Measurements from ENCODE around the gene OOSP1.

The OOSP1 gene

GRCh38 chr11:59931688-59932087 lies 6.5 kb upstream of the OOSP1 start:
- Histone ChIP-seq H3K27ac (ENCODE audit: low read length) (no peak overlapping the region), H3K9me3 (ENCODE audit: insufficient read depth, low read length, severe bottlenecking) (peaks cover 22% of the 10 kb centered on the region), H3K79me2 (ENCODE audit: insufficient read depth, low read length) (no peaks in the 10 kb centered on the region), H3K4me1 (ENCODE audit: insufficient read depth, low read length) (no peaks in the 10 kb centered on the region), H3K4me3 (ENCODE audit: low read depth in 1 of 2, low read length in 2 of 2) (no peak overlapping the region), H3K9ac (ENCODE audit: low read depth, low read length) (no peak overlapping the region), H3K27me3 (ENCODE audit: insufficient read depth, low read length, poor library complexity) (no peaks in the 10 kb centered on the region), H3K4me2 (ENCODE audit: insufficient read depth, low read length) (no peak overlapping the region), H3K36me3 (ENCODE audit: insufficient read depth, low read length) (no peaks in the 10 kb centered on the region), H2AFZ (ENCODE audit: low read depth, low read length) (no peak overlapping the region), H4K20me1 (ENCODE audit: insufficient read depth, low read length) (no peaks in the 10 kb centered on the region)
- DNase-seq (no peak), ATAC-seq (ENCODE audit: insufficient read depth, low read depth) (no peak)
- TF ChIP-seq CTCF (IDR thresholded peaks at IDR 0.05; ENCODE audit: borderline replicate concordance, extremely low read depth, low read length, poor library complexity, severe bottlenecking), result no peak
- TF ChIP-seq EZH2 (IDR thresholded peaks at IDR 0.05; ENCODE audit: borderline replicate concordance, low read depth, low read length, severe bottlenecking), result no peak

GRCh38 chr11:59938718-59939117 lies 486 bp downstream of the OOSP1 start:
- H3K36me3 ChIP-seq (ENCODE audit: insufficient read depth, low read length), result no peaks in the 10 kb centered on the region
- H3K4me3 ChIP-seq (ENCODE audit: low read depth in 1 of 2, low read length in 2 of 2), result no peak overlapping the region
- no peaks in the 10 kb centered on the region for H4K20me1 ChIP-seq (ENCODE audit: insufficient read depth, low read length)
- H3K4me2 ChIP-seq (ENCODE audit: insufficient read depth, low read length), result no peak overlapping the region
- DNase-seq, result no peak
- no peak for ATAC-seq (ENCODE audit: insufficient read depth, low read depth)
- no peak for TF ChIP-seq CTCF (IDR thresholded peaks at IDR 0.05; ENCODE audit: borderline replicate concordance, extremely low read depth, low read length, poor library complexity, severe bottlenecking)
- no peak for TF ChIP-seq EZH2 (IDR thresholded peaks at IDR 0.05; ENCODE audit: borderline replicate concordance, low read depth, low read length, severe bottlenecking)
- no peaks in the 10 kb centered on the region for H3K27me3 ChIP-seq (ENCODE audit: insufficient read depth, low read length, poor library complexity)
- H3K79me2 ChIP-seq (ENCODE audit: insufficient read depth, low read length), result no peaks in the 10 kb centered on the region
- H3K9me3 ChIP-seq (ENCODE audit: insufficient read depth, low read length, severe bottlenecking), result no peaks in the 10 kb centered on the region
- no peak overlapping the region for H2AFZ ChIP-seq (ENCODE audit: low read depth, low read length)
- no peak overlapping the region for H3K9ac ChIP-seq (ENCODE audit: low read depth, low read length)
- no peaks in the 10 kb centered on the region for H3K4me1 ChIP-seq (ENCODE audit: insufficient read depth, low read length)
- no peak overlapping the region for H3K27ac ChIP-seq (ENCODE audit: low read length)

GRCh38 chr11:59939482-59939881 lies 1.2 kb downstream of the OOSP1 start:
- no peaks in the 10 kb centered on the region for H3K27me3 ChIP-seq (ENCODE audit: insufficient read depth, low read length, poor library complexity)
- H4K20me1 ChIP-seq (ENCODE audit: insufficient read depth, low read length), result no peaks in the 10 kb centered on the region
- DNase-seq, result no peak
- no peaks in the 10 kb centered on the region for H3K79me2 ChIP-seq (ENCODE audit: insufficient read depth, low read length)
- no peak overlapping the region for H3K9ac ChIP-seq (ENCODE audit: low read depth, low read length)
- no peak overlapping the region for H3K4me2 ChIP-seq (ENCODE audit: insufficient read depth, low read length)
- ATAC-seq (ENCODE audit: insufficient read depth, low read depth), result no peak
- H3K4me3 ChIP-seq (ENCODE audit: low read depth in 1 of 2, low read length in 2 of 2), result no peak overlapping the region
- no peaks in the 10 kb centered on the region for H3K36me3 ChIP-seq (ENCODE audit: insufficient read depth, low read length)
- H3K27ac ChIP-seq (ENCODE audit: low read length), result no peak overlapping the region
- TF ChIP-seq CTCF (IDR thresholded peaks at IDR 0.05; ENCODE audit: borderline replicate concordance, extremely low read depth, low read length, poor library complexity, severe bottlenecking) (no peak), EZH2 (IDR thresholded peaks at IDR 0.05; ENCODE audit: borderline replicate concordance, low read depth, low read length, severe bottlenecking) (no peak)
- no peaks in the 10 kb centered on the region for H3K4me1 ChIP-seq (ENCODE audit: insufficient read depth, low read length)
- H3K9me3 ChIP-seq (ENCODE audit: insufficient read depth, low read length, severe bottlenecking), result no peaks in the 10 kb centered on the region
- no peak overlapping the region for H2AFZ ChIP-seq (ENCODE audit: low read depth, low read length)

- Histone ChIP-seq H3K79me2 (ENCODE audit: insufficient read depth, low read length) (no peaks in the 10 kb centered on the region), H3K4me1 (ENCODE audit: insufficient read depth, low read length) (peaks cover 5% of the 10 kb centered on the region; the same call in 1 of the 2 replicates), H3K27me3 (ENCODE audit: insufficient read depth, low read length, poor library complexity) (no peaks in the 10 kb centered on the region), H3K9ac (ENCODE audit: low read depth, low read length) (no peak overlapping the region), H3K27ac (ENCODE audit: low read length) (no peak overlapping the region), H3K9me3 (ENCODE audit: insufficient read depth, low read length, severe bottlenecking) (no peaks in the 10 kb centered on the region), H3K4me2 (ENCODE audit: insufficient read depth, low read length) (no peak overlapping the region), H3K4me3 (ENCODE audit: low read depth in 1 of 2, low read length in 2 of 2) (no peak overlapping the region), H3K36me3 (ENCODE audit: insufficient read depth, low read length) (no peaks in the 10 kb centered on the region), H2AFZ (ENCODE audit: low read depth, low read length) (no peak overlapping the region), H4K20me1 (ENCODE audit: insufficient read depth, low read length) (no peaks in the 10 kb centered on the region)
- TF ChIP-seq CTCF (IDR thresholded peaks at IDR 0.05; ENCODE audit: borderline replicate concordance, extremely low read depth, low read length, poor library complexity, severe bottlenecking) (no peak), EZH2 (IDR thresholded peaks at IDR 0.05; ENCODE audit: borderline replicate concordance, low read depth, low read length, severe bottlenecking) (no peak)
- ATAC-seq (ENCODE audit: insufficient read depth, low read depth) (no peak), DNase-seq (no peak)
Measured at GRCh38 chr11:59941091-59941490, 2.9 kb downstream of the OOSP1 start.
